Measurements from ENCODE around the gene ERC2. TPM values are rescaled to one million over a fixed set of nuclear protein-coding genes. Genes with fewer than 3 reads are reported as not detected.
A peak's percentile ranks its signal among the peaks of the same experiment; 100 is the strongest.

The ERC2 gene
- total and polyA plus RNA-seq, 12 donors = 0.22 to 4.2 (median 1.7) TPM

GRCh38 chr3:55904716-55905115 lies 563.6 kb downstream of the ERC2 start:
- no peak overlapping the region for H3K27ac ChIP-seq
- no peaks in the 10 kb centered on the region for H3K36me3 ChIP-seq
- TF ChIP-seq CTCF (IDR thresholded peaks at IDR 0.05) = no peak
- peaks cover 0 to 12% (median under 1%) of the 10 kb centered on the region in 7 donors for H3K27me3 ChIP-seq
- H3K4me1 ChIP-seq = peaks cover 0 to 9% (median 0%) of the 10 kb centered on the region in 9 donors
- ATAC-seq (no peak), DNase-seq (no peak)
- WGBS, 2 donors = 75 to 77% methylated on average over 6 of the region's 6 CpGs
- no peaks in the 10 kb centered on the region for H3K9me3 ChIP-seq
- H3K4me3 ChIP-seq = no peak overlapping the region
- intact Hi-C loops (cut with DNase I) = no loop called here

- Histone ChIP-seq H3K36me3 (no peaks in the 10 kb centered on the region), H3K4me1 (peaks cover 0 to 9% (median 0%) of the 10 kb centered on the region in 9 donors), H3K4me3 (no peak overlapping the region), H3K27me3 (peaks cover 0 to 12% (median 0%) of the 10 kb centered on the region in 7 donors), H3K9me3 (no peaks in the 10 kb centered on the region), H3K27ac (no peak overlapping the region)
- intact Hi-C loops (cut with DNase I) = no loop called here
- WGBS, 2 donors = 40 to 51% methylated on average over 3 of the region's 3 CpGs
- ATAC-seq = peak in 7 of 8 donors; percentile 70 to 93 (median 87)
- peak; percentile 13 to 14 for DNase-seq
- no peak for TF ChIP-seq CTCF (IDR thresholded peaks at IDR 0.05)
These were observed 564.6 kb downstream of the ERC2 start for GRCh38 chr3:55903680-55904079.

GRCh38 chr3:55902221-55902900 lies 565.9 kb downstream of the ERC2 start:
- no peak for DNase-seq
- TF ChIP-seq CTCF (IDR thresholded peaks at IDR 0.05) = no peak
- ATAC-seq = no peak
- Histone ChIP-seq H3K4me3 (no peak overlapping the region), H3K27ac (no peak overlapping the region), H3K9me3 (no peaks in the 10 kb centered on the region), H3K36me3 (no peaks in the 10 kb centered on the region), H3K27me3 (peaks cover 0 to 19% (median 0%) of the 10 kb centered on the region in 7 donors), H3K4me1 (peaks cover 0 to 9% (median 0%) of the 10 kb centered on the region in 9 donors)
- intact Hi-C loops (cut with DNase I) = no loop called here
- 66 to 81% methylated on average over 14 of the region's 14 CpGs for WGBS, 2 donors

GRCh38 chr3:55899887-55900286 lies 568.4 kb downstream of the ERC2 start:
- Histone ChIP-seq H3K4me1 (peaks cover 0 to 9% (median 0%) of the 10 kb centered on the region in 9 donors), H3K36me3 (no peaks in the 10 kb centered on the region), H3K27me3 (peaks cover 0 to 34% (median 7%) of the 10 kb centered on the region in 7 donors), H3K4me3 (no peak overlapping the region), H3K9me3 (no peaks in the 10 kb centered on the region), H3K27ac (no peak overlapping the region)
- ATAC-seq (no peak), DNase-seq (no peak)
- no peak for TF ChIP-seq CTCF (IDR thresholded peaks at IDR 0.05)
- intact Hi-C loops (cut with DNase I) = no loop called here
- 79 to 89% methylated on average over 3 of the region's 3 CpGs for WGBS, 2 donors

Data from heart right ventricle (tissue), 16 donors.